HG03135 (cell line): ENCODE data around the gene PRR20D.
"Not testable (repeated sequence)": the region's sequence is repeated elsewhere in the genome, so short reads cannot be mapped to it uniquely, and the experiment has no call there.

Source experiments
- ATAC-seq: cut with Tn5 transposase; IDR thresholded peaks from one replicate; pipeline ENCODE4 v1.9.1; 2021; ENCODE audit warnings: mild to moderate bottlenecking, moderate library complexity; ENCODE audit not compliant: unreplicated experiment

The PRR20D gene

GRCh38 chr13:57160332-57160731, at the start of gene PRR20D:
TSS of gene PRR20D (plus strand) at chr13:57160632. CDS start at chr13:57161019, 387 bp downstream.
- not testable (repeated sequence) for ATAC-seq

- no peak for ATAC-seq
Measured at GRCh38 chr13:57114945-57115344, 45.5 kb upstream of the PRR20D start.

- ATAC-seq, result no peak
Measured at GRCh38 chr13:57123681-57124080, 36.8 kb upstream of the PRR20D start.

GRCh38 chr13:57128909-57129308, 31.5 kb upstream of the PRR20D start:
- ATAC-seq, result no peak

DNA sequence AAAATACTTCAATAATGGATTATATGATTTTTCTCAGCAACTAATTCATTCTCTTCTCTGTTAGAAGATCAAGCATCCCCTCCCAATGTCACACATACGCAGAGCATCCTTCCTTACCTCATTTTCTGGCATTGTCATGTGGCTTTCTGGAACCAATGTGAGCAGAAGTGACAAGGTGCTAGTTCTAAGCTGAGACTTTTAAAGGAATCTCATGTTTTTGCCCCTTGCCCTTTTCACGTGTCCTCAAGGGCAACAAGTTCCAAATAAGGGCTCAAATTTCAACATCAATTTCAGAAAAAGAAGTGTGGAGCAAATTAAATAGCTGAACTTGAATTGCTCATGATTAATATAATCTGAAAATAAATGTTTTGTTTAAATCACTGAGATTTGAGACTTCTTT, 24.3 kb upstream of the PRR20D start:
- ATAC-seq, result no peak

DNA sequence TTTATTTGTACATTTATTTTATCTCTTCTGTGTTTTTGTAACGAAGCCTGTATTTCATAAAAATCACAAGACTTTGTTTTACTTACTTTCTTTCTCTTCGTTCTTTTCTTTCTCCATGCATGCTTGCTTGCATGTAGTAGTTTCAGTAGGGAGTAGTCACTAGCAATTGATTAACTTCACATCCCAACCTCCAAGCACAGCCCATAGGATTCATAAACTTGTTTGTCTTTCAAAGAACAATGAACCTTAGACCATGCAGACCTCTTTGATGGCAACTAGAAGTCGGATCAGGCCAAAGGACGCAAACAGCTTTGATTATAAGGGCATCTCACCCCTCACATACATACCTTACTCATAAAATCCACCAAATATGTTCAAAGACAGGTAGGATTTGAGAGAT, 22.8 kb upstream of the PRR20D start:
- no peak for ATAC-seq

DNA sequence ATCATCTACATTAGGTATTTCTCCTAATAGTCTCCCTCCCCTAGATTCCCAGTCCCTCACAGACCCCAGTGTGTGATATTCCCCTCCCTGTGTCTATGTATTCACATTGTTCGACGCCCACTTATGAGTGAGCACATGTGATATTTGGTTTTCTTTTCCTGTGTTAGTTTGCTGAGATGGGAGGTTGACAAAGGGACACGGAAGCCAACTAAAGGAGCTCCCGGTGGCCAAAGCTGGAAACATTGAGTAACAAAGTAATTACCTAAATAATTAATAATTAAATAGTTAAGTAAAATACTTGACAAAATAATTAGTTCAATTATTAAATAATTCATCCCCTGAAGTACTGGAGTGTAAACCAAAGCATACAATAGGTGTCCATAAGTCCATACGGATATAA, 21.4 kb upstream of the PRR20D start:
- no peak for ATAC-seq

DNA sequence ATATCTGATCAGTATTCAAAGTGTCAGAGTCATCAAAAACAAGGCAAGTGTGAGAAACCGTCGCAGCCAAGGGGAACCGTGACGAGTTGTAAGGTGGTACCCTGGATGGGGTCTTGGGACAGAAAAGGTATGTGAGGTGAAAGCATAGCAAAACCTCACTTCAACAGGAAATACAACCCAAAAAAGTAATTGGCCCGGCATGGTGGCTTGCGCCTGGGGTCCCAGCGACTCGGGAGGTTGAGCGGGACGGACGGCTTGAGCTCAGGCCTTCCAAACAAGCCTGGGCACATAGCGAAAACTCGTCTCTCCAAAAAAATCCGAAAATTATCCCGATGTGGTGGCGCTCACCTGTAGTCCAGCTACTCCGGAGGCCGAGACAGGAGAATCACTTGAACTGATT, 20.7 kb upstream of the PRR20D start:
- ATAC-seq, result not testable (repeated sequence)

DNA sequence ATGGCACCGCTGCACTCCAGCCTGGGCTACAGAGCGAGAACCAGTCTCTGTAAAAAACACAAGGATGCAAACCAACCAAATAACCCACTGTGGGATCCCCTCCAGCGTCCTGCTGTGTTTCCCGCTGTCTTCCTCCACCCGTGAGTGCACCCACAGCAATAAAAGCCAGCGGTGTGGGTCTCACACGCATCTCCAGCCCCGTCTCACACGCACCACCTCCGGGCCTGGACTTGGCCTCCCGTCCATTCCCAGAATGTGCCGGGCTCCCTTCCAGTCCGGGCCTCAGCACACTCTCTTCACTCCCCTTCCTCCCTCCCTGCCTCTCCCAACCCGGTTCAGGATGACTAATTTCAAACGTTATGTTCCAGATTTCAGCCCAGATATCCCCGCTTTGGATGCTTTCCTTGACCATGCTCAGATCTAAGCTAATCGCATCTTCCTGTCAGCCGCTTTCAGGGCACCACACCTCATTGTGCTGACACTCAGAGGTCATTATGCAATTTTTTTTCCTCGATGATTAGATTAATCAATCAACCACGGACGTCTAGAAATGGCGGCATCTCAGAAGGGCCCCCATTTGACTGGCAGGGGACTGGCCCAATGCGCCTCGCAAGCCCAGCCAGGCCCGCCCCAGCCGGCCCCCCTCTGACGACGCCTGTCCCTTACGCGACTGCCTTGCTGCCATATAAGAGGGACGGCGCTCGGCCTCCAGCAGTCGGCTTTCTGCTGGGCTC, 20.0 kb upstream of the PRR20D start, which contains the start of gene PRR20A:
TSS of gene PRR20A (plus strand) at position 684 of the 734 bp plus-strand sequence. CDS start 387 bp downstream, outside the sequence.
- ATAC-seq, result not testable (repeated sequence)

GRCh38 chr13:57147188-57147587, 13.2 kb upstream of the PRR20D start, which contains the start of gene PRR20B:
TSS of gene PRR20B (plus strand) at chr13:57147488. CDS start at chr13:57147875, 387 bp downstream.
- ATAC-seq, result not testable (repeated sequence)

- ATAC-seq, result not testable (repeated sequence)
Measured at GRCh38 chr13:57148106-57148505, 12.3 kb upstream of the PRR20D start.

- ATAC-seq, result not testable (repeated sequence)
Measured at GRCh38 chr13:57153761-57154160, 6.7 kb upstream of the PRR20D start, which contains the start of gene PRR20C. TSS of gene PRR20C (plus strand) at chr13:57154061. CDS start at chr13:57154448, 387 bp downstream.

- not testable (repeated sequence) for ATAC-seq
Measured at GRCh38 chr13:57166897-57167296, 6.5 kb downstream of the PRR20D start, which contains the start of gene PRR20E. TSS of gene PRR20E (plus strand) at chr13:57167197. CDS start at chr13:57167584, 387 bp downstream.

DNA sequence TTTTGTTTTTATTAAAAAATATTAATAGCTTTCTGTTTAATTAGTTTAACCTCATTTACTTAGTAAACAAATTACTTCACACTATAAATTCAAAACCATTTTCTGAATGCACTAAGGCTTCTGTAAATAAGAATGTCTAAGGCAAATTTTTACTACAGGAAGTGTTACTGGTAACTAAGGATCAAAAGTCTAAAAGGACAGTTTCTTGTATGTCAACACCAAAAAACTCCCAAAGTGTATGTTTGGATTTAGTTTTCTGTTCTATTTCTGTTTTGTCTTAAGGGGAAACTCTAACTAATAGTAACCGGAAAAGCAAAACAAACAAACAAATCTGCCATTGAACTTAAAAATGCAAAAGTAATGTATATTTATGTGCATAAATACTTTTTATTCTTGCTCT, 31.2 kb downstream of the PRR20D start:
- ATAC-seq, result no peak

DNA sequence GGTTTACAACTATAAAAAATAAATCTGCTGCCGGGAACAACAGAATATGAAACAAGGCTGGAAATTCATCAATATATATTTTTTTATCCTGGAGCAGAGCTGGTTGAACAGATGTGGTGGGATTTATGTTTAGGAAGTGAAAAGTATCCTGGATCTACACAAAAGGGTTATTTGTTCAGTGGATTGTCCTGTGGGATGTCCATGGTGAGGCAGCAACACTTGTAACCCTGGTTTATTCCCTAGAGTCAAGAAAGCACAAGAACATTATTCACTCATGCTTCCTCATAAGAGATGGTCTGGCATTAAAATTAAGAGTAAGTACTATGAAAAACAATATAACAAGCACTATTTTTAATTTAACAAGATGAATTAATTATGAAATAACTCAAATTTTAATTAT, 52.6 kb downstream of the PRR20D start:
- ATAC-seq, result no peak
